Eye (tissue), 1 donor: Measurements from ENCODE around the gene CHGA.

Source experiments
- DNase-seq: peaks from one replicate; pipeline ENCODE4 v3.0.0-alpha.2; 2015

CHGA gene

DNA sequence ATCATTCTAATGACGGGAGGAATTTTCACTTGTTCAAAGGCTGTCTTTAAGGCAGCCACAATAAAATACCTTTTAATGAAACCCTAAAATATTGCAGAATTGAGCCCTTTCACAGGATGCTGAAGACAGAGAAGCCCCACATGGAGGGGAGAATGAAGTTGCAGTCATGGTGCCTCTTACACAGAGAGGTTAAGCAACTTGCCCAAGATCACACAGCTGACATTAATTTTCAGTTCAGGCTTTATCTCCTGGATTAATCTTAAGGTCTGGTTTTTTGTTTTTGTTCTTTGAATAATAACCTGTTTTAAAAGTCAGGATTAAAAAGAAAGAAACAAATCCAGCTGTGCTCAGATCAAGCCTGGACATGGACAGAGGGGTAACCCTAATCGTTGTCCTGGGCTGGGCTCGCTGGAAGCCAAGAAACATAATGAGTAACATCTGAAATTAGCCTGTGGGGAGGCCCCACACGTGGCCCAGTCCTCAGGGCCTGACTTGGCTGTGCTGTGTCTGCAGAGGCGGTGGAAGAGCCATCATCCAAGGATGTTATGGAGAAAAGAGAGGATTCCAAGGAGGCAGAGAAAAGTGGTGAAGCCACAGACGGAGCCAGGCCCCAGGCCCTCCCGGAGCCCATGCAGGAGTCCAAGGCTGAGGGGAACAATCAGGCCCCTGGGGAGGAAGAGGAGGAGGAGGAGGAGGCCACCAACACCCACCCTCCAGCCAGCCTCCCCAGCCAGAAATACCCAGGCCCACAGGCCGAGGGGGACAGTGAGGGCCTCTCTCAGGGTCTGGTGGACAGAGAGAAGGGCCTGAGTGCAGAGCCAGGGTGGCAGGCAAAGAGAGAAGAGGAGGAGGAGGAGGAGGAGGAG, 8.0 kb downstream of the CHGA start:
- no peak for DNase-seq

DNA sequence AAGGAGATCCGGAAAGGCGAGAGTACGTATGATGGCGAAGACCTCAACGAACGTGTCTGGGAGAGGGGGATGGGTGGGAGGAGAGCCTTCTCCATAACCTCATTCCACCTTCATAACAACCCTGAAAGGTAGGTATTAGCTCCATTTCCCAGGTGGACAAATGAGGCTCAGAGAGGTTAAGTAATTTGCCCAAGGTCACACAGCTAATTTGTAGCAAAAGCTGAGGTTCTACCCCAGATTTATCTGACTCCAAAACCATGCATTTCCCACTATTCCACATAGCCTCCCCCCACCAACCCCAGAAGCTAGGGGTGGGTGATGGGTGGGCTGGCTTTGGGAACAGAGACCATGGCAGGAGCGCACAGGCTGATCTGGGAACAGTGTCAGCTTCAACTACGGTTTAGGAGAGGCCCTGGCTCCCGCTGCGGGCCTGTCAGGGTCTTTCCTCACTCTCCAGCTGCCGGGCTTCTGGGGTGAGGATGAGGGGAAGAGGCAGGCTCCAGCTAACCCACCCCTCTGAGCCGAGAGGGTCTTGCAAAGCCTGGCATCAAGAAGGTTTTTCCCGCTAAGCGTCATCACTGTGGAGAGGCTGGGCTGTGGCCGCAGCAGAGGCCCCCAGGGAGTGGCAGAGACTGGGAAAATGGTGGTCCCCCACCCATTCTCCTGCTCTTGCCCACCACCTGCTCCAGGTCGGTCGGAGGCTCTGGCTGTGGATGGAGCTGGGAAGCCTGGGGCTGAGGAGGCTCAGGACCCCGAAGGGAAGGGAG, 8.9 kb downstream of the CHGA start:
- no peak for DNase-seq

DNA sequence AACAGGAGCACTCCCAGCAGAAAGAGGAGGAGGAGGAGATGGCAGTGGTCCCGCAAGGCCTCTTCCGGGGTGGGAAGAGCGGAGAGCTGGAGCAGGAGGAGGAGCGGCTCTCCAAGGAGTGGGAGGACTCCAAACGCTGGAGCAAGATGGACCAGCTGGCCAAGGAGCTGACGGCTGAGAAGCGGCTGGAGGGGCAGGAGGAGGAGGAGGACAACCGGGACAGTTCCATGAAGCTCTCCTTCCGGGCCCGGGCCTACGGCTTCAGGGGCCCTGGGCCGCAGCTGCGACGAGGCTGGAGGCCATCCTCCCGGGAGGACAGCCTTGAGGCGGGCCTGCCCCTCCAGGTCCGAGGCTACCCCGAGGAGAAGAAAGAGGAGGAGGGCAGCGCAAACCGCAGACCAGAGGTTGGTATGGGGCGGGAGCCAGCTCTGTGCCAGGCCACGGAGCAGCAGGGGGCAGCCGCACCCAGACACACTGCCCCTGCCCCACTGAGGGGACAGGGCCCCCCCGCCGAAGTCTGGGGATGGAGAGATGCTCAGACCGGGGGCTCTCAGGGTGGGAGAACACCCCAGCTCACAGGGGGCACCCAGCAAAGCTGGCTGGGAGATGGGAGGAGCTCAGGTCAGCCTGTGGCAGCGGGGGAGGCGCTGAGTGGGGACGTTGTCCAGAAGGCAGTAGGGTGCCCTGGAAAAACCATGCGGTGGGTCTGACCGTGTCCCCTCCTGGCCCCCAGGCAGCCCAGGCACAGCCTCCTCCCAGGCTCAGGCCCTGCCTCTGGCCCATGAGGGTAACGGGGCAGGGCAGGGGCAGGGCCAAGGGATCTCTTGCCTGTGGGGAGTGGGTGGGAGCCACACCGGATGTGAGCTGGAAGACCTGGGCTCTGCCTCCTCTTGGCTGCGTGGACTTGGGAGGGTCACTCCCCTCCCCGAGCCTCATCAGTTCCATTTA, 9.8 kb downstream of the CHGA start:
- no peak for DNase-seq

DNA sequence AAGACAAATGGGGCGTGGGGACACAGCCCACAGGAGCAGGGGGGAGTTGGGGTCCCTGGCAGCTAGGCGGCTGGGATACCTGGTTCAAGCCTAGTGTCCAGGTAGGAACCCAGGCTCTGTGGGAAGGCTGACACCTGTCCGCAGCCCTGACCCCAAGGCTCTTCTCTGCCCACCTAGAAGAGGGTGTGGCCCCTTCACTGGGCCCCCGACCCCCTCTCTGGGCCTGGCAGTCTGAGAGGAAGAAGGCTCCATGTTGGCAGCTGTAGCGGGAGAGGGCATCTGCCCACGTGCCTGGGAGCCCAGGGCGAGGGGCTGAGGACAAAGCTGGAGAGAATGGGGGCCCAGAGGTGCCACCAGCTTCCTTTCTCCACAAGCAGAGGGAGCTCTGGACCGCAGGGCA, 10.5 kb downstream of the CHGA start:
- no peak for DNase-seq

DNA sequence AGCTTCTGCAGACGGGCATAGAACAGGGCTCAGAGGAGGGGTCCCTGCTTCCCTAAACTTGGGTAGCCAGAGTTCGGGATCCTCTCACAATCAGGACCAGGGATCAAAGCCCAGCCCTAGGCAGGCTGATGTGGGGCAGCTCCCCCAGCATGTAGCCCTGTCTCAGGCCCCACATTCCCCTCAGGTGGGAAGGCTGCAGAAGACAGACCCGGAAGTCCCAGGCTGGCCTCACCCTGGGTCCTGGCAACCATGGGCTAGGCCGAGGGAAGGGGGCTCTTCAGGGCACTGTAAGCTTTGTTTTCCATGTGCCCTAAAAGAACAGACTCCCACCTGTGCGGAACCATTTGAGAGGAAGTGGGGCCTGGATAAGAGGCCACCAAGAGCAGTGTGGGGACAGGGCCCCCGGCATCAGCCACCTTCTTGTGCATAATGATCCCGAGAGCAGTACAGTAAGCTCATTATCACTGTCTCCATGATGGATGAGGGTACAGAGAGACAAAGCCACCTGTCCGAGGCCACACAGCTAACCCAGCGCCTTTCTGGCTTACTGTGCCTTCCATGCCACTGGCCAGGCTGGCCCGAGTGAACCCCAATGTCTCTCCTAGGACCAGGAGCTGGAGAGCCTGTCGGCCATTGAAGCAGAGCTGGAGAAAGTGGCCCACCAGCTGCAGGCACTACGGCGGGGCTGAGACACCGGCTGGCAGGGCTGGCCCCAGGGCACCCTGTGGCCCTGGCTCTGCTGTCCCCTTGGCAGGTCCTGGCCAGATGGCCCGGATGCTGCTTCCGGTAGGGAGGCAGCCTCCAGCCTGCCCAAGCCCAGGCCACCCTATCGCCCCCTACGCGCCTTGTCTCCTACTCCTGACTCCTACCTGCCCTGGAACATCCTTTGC, 11.5 kb downstream of the CHGA start:
- no peak for DNase-seq

DNA sequence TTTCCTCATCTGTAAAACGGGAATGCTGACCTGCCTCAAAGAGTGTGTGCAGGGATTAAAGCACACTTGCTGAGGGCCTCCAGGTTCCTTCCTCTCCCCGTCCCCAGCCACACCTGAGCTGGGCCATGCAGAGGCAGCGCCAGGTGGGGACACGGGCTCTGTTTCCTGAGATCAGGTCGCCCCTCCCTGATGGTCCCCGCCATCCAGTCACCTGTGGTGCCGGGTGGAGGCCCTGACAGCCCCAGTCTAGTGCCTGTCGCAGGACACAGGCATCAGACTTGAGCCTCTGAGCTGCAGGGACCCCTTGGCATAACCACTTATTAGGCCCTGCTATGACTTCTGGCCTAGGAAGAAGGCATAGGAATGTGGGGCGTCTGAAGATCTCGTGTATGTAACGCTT, 12.5 kb downstream of the CHGA start:
- DNase-seq = no peak

DNA sequence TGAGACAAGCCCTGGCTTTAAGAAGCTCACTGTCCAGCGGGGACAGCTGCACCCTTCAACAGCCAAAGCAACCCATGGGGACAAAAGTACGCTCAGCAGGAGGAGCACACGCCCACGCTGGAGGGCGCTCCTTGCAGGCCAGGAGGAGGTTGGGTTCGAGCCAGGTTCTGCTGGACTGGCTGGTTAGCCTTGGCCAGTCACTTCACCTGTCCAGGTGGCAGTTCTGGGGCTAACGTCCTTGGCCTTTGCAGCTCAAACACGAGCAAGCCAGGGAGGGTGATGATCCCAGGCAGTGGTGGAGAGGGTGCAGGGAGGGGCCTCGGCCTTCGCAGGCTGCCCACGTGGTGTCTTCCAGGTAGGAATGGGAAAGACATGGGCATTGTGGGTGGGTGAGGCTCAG, 13.1 kb downstream of the CHGA start:
- no peak for DNase-seq

DNA sequence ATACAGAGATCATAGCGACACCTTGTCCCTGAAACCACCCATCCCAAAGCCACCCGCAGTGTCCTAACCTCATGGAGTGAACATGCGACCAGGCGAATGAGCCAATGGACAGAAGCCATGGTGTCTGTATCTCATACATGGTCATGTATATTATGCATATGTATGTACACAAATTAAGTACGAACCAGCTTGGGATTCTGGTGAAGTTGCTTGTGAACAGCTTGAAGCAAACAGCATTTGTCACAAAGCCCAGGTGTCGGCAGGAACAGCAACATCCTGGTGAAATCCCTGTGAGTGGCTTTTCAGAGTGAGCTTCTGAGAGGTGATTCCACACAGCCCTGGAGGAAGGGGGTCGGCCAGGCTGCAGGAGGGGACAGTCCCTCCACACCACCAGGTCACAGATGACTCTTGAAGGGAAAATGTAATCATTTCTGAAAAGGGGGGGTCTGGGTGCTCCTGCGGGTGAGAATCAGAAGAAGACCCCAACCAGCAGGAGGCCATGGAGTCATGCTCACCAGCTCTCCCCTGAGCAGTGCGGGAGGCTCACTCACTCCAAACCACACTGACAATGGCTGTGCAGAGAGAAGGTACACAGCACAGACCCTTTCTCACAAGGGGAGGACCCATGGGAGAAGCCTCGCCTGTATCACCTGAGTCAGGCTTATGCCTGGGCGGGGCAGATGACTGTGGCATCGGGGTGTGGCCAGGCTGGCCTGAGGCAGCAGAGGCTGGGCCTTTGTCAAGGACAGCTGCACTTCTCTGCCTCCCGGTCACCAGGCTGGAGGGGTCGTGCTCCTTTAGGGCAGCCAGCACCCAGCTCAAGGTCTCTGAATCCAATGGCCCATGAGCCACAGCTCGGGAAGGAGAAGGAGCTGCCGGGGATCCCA, 14.3 kb downstream of the CHGA start:
- DNase-seq = no peak

DNA sequence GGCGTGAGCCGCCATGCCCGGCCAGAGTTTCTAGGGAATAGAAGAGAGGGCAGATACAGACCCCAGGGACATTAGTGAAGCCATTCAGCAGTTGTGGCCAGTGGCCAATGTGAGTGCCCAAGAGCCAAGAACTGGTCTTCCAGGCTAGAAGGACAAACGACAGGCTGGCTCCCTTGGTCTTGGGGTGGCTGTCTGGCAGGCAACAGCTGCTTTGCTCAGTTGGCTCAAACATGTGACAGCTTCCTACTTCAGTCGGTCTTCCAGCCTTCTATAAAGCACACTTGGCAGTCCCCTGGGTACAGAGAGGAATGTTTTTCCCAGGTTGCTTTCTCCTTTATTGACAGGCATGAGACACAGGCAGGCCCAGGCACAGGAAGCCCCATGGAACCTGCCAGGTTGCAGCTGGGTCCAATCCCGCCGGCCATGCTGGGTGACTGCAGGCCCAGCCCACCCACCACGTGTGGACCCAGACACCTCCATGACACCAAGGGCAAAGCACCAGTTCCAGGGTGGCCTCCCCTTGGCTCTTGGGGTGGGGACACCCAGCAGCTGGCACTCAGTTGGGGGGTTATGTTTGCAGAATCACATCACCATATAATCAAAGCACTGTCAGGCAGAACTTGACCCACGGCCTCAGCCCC, 15.4 kb downstream of the CHGA start:
- no peak for DNase-seq

DNA sequence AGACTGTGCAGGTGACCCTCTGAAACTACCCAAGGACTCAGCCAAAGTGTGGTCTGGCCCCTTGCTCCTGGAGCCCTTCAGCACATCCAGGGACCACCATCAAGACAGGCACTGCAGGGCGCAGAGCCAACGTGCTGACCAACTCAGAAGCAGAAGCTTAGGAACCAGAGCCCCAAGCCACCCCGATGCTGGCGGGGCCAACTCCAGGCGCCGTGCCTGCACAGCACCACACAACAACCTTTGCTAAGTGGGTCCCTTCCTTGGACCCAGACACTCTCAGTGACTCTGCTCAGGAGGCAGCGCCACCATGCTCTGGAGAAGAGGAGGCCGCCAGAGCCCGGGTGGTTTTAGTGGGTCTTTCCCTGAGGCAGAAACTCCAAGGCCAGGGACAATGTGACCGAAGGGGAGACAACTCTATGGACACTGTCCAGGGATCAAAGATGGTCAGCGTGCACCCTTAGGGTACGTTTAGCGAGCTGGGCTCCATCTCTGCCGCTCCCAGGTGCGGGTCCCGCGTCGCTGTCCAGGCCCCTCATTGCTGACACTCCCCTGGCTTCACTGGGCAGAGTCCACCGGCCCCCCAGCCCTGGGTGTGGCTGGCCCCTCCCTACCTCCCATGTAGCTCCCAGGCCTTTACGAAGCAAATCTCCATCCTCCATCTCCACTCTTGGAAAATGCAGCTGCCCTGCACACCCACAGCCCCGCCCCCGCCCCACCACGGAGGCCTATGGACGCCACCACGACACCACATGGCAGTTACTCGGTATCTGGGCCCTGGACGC, 16.1 kb downstream of the CHGA start:
- DNase-seq = no peak

DNA sequence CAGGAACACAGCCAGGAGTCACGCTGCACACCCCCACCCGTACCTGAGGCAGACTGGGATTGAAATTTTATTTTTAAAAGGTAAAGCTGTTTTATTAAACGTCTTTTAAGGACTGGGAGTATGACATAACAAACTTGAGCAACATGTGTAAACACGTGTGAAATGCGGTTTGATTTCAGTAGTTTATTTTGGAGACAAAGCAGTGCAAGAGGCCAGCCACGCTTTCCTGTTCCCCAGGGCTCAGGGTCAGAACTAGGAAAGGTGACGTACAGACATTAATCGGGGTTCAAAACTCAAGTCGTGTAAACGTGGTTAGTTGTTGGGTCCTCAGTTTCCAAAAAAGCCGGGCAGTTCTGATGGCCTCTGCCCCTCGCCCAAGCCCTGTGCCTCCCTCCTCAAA, 16.7 kb downstream of the CHGA start:
- no peak for DNase-seq

DNA sequence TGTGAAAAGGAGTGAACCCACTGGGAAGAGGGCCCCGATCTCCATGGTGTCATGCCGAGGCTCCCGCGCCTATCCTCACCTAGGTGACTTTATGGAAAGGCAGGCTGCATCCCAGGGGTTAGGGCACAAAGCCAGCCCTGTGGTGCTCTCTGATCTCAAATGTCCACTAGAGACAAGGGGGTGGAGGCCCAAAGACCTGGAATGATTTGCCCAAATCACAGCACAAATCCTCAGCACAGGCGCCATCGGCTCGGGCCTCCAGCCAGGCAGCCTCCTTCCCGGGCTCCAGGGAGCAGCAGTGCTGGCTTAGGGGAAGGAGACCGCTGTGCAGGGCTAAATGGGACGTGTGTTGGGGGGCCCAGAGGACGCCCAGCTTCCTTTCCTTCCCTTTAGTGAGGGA, 17.6 kb downstream of the CHGA start:
- no peak for DNase-seq

DNA sequence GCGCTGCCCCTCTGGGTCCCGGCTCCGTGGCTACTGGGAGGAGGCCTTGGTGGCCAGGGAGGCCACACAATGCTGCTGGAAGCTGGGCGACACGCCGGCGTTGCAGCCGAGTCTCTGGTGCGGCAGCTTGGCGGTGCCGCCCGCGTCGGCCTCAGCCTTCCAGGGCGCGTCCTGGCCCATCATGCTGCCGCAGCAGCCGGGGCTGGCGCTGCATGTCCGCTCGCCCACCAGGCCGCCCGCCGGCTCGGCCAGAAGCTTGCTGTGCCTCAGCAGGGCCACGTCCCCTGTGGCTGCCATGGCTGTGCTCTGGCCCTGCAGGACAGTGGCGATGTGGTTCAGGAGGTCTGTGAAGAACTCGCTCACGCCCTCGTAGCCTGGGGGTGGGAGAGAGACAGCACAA, 18.6 kb downstream of the CHGA start:
- no peak for DNase-seq

DNA sequence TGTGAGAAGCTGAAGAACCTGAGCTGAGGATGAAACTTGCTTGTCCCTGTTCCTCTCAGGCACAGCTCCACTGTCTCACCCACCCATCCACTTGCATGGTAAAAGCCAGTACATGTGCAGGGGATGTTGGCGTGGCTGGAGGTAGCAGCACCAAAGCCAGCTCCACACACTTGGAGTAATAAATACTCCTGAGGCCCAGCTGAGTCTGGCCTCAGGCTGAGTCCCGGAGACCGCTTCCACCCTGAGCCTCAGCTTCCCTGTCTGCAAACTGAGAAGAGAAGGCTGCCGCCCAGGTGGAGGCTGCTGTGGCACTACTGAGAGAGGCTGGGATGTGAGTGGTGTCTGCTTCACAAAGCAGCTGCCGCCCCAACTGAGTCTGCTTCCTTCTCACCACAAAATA, 19.2 kb downstream of the CHGA start:
- DNase-seq = no peak

DNA sequence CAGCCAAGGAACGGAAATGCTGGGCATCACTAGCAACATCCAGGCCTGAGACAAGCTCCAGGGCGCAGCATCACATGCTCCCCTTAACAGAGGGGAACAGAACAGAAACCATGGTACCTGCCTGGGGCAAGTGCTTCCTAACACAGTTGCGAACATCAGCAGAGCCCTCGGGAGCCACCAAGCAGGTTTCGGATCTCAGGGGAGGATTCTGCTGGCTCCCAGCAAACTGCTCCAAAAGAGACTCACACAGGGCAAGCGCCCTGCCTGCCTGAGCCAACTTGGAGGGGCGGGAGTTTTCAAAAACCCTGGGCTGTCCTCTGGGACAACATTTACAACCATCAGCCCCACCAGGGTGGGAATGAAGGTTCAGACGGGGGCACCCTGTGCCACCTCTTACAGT, 19.6 kb downstream of the CHGA start:
- no peak for DNase-seq

DNA sequence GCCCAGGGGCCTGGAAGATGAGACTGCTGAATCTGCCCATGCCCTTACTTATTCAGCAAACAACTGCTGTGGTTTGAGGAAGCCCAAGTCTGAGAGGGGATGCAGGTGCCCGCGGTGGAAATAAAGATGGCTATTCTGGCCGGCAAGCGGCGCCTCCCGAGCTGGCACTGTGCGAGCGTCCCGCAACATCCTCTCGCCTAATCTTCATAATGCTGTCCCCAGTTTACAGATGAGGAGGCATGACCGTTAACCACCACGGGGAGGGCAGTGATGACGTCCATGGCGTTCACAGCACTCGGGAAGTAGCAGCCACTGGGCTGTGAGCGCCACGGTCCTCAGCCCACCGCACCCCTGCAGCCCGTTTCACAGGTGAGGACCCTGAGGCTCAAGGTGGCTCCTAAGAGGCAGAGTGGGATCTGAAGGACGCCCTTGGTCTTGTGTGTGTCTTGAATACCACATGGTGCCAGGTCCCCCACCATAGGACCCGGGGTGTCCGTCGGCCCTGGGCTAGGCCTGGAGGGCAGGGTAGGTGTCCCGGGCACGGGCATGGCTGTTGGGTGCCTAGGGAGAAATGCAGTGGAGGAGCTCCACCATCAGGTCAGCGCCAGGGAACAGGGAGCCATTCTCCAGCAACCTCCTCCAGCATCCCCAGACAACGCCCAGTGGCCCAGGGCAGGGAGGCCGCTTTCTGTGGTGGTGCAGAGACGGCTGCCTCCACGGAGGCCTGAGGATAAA, 20.2 kb downstream of the CHGA start:
- no peak for DNase-seq

DNA sequence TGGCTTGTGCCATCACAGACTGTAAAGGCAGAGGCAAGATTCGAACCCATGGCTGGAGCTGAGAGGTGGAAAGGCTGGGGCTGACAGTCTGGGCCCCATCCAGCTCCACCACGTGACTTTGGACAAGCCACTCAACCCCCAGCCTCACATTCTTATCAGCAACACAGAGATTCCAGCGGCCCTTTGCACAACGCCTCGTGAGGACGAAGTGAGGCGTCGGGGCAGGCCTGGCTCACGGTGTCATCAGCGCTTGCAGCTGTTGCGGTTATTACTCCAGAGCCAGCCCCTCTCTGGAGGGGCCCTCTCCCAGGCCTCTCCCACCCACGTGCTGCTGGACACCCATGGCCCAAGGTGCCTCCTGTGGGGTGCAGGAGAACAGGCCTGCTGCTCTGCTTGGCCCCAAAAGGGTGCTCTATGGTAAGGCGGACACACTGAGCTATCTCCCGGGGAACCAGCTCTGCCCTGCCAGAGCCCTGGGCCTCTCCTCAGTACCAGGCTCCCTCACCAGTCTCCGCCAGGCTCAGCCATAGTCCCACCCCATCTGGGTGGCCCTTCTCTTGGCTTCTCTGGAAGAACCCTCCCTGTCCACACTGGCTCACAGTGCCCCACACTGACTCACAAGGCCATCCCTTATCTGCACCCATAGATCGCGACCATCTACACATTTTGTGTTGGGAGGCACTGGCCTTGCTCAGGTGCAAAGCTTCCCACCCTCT, 21.1 kb downstream of the CHGA start:
- DNase-seq = no peak

DNA sequence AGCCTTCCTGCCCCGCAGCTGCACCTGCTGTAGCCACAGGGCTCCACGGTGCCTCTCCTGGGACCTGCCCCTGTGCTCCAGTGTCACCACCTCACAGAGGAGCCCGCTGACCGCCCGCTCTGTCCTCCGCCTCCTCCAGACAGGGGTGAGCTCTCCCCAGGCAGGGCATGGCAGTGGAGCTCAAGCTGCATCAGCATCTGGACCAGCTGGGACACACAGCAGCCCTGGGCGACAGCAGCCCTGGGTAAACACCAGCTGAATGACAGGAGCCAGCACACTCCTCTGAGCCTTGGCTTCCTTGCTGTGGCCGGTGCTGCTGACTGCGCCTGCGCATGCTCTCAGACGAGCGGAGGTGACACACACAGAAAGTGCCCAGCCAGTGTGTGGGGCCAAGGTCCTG, 22.0 kb downstream of the CHGA start:
- DNase-seq = no peak
